ENCODE results near the gene IL3RA.
"Not testable (repeated sequence)": the region's sequence is repeated elsewhere in the genome, so short reads cannot be mapped to it uniquely, and the experiment has no call there.

Gene IL3RA

DNA sequence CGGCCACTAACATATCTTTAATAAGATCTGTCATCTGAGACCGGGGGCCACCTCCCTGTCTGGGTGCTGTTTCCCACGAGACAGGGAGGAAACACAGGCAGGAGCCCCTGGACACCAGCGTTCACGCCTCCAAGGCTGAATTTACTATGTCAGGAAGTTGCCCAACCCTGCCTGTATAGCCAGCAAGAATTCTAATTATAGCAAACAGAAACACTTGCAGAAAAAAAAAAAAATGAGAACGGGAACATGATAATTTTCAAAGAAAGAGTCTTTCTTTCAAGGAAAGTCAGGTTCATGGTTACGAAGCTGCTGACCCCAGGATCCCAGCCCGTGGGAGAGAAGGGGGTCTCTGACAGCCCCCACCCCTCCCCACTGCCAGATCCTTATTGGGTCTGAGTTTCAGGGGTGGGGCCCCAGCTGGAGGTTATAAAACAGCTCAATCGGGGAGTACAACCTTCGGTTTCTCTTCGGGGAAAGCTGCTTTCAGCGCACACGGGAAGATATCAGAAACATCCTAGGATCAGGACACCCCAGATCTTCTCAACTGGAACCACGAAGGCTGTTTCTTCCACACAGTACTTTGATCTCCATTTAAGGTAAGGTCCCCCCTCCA, at the start of gene IL3RA:
Gene IL3RA (plus strand): TSS at position 455 of the 613 bp plus-strand sequence. CDS start 4,981 bp downstream, outside the sequence.
- Histone ChIP-seq H3K27me3 (ENCODE audit: control insufficient read depth, insufficient read depth, low read length) (no peaks in the 10 kb centered on the region), H3K36me3 (ENCODE audit: control insufficient read depth, low read depth, low read length) (no peaks in the 10 kb centered on the region), H3K4me3 (ENCODE audit: low read length) (no peak within 1 kb of the TSS), H3K9ac (ENCODE audit: low read length) (no peak within 1 kb of the TSS), H3K27ac (ENCODE audit: low read length) (no peak within 1 kb of the TSS), H3K4me1 (ENCODE audit: control insufficient read depth, low read depth, low read length) (no peaks in the 10 kb centered on the region), H3K9me3 (ENCODE audit: control insufficient read depth, low read depth, low read length) (peaks cover 5% of the 10 kb centered on the region)

- H3K27me3 ChIP-seq (ENCODE audit: control insufficient read depth, insufficient read depth, low read length), result no peaks in the 10 kb centered on the region
- no peaks in the 10 kb centered on the region for H3K4me1 ChIP-seq (ENCODE audit: control insufficient read depth, low read depth, low read length)
- H3K9me3 ChIP-seq (ENCODE audit: control insufficient read depth, low read depth, low read length), result no peaks in the 10 kb centered on the region
- H3K4me3 ChIP-seq (ENCODE audit: low read length), result no peak overlapping the region
- no peak overlapping the region for H3K9ac ChIP-seq (ENCODE audit: low read length)
- no peak overlapping the region for H3K27ac ChIP-seq (ENCODE audit: low read length)
- no peaks in the 10 kb centered on the region for H3K36me3 ChIP-seq (ENCODE audit: control insufficient read depth, low read depth, low read length)
Observed at GRCh38 chrX:1289535-1289934, 47.0 kb upstream of the IL3RA start.

DNA sequence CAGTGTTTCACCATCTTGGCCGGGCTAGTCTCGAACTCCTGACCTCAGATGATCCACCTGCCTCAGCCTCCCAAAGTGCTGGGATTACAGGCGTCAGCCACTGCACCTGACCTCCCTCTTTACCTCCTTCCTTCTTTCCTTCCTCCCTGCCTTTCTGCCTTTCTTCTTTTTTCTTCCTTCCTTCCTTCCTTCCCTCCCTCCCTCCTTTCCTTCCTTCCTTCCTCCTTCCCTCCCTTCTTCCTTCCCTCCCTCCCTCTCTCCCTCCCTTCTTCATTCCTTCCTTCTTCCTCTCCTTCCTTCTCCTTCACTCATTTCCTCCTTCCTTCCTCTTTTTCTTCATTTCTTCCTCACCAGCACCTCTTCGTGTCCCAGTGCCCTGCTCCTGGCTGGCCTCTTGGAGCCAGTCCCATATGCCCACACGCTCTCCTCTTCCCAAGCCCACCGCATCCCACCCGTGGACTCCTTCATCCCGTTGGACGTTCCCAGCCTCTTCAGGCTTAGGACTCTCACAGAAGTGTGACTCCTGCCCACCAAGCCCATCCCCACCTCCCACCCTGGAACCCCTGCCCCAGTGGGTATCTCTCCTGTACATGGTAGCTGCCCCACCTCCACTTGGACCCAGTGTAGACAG, 45.4 kb upstream of the IL3RA start:
- Histone ChIP-seq H3K9ac (ENCODE audit: low read length) (no peak overlapping the region), H3K4me1 (ENCODE audit: control insufficient read depth, low read depth, low read length) (no peaks in the 10 kb centered on the region), H3K27ac (ENCODE audit: low read length) (no peak overlapping the region), H3K4me3 (ENCODE audit: low read length) (no peak overlapping the region), H3K9me3 (ENCODE audit: control insufficient read depth, low read depth, low read length) (no peaks in the 10 kb centered on the region), H3K36me3 (ENCODE audit: control insufficient read depth, low read depth, low read length) (no peaks in the 10 kb centered on the region), H3K27me3 (ENCODE audit: control insufficient read depth, insufficient read depth, low read length) (no peaks in the 10 kb centered on the region)

DNA sequence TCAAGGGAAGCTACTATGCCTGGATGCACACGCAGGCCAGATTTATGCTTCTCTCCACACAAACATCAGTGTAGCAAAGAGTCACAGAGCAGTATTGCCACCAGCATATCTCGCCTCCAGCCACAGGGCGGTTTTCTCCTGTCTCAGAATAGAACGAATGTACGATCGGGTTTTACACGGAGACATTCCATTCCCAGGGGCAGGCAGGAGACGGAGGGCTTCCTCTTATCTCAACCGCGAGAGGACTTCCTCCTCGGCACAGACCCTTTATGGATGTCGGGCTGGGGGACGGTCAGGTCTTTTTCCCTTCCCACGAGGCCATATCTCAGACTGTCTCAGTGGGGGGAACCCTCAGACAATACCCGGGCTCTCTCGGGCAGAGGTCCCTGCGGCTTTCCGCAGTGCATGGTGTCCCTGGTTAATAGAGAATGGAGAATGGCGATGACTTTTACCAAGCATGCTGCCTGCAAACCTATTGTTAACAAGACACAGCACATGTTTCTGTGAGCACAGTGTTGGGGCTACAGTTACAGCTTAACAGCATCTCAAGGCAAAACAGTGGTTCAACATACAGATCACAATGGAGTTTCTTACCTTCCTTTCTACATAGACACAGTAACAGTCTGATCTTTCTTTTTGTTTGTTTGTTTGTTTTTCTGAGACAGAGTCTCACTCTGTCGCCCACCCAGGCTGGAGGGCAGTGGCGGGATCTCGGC, 43.9 kb upstream of the IL3RA start:
- H3K27me3 ChIP-seq (ENCODE audit: control insufficient read depth, insufficient read depth, low read length), result no peaks in the 10 kb centered on the region
- H3K4me3 ChIP-seq (ENCODE audit: low read length), result no peak overlapping the region
- no peak overlapping the region for H3K27ac ChIP-seq (ENCODE audit: low read length)
- H3K4me1 ChIP-seq (ENCODE audit: control insufficient read depth, low read depth, low read length), result no peaks in the 10 kb centered on the region
- H3K36me3 ChIP-seq (ENCODE audit: control insufficient read depth, low read depth, low read length), result no peaks in the 10 kb centered on the region
- H3K9me3 ChIP-seq (ENCODE audit: control insufficient read depth, low read depth, low read length), result no peaks in the 10 kb centered on the region
- H3K9ac ChIP-seq (ENCODE audit: low read length), result no peak overlapping the region

- no peaks in the 10 kb centered on the region for H3K36me3 ChIP-seq (ENCODE audit: control insufficient read depth, low read depth, low read length)
- no peaks in the 10 kb centered on the region for H3K4me1 ChIP-seq (ENCODE audit: control insufficient read depth, low read depth, low read length)
- no peaks in the 10 kb centered on the region for H3K27me3 ChIP-seq (ENCODE audit: control insufficient read depth, insufficient read depth, low read length)
- no peak overlapping the region for H3K9ac ChIP-seq (ENCODE audit: low read length)
- H3K27ac ChIP-seq (ENCODE audit: low read length), result no peak overlapping the region
- peaks cover 4% of the 10 kb centered on the region for H3K9me3 ChIP-seq (ENCODE audit: control insufficient read depth, low read depth, low read length)
- no peak overlapping the region for H3K4me3 ChIP-seq (ENCODE audit: low read length)
Observed at GRCh38 chrX:1294301-1295067, 42.1 kb upstream of the IL3RA start.

- no peaks in the 10 kb centered on the region for H3K4me1 ChIP-seq (ENCODE audit: control insufficient read depth, low read depth, low read length)
- no peak overlapping the region for H3K27ac ChIP-seq (ENCODE audit: low read length)
- peaks cover 4% of the 10 kb centered on the region for H3K9me3 ChIP-seq (ENCODE audit: control insufficient read depth, low read depth, low read length)
Observed at GRCh38 chrX:1295550-1295949, 41.0 kb upstream of the IL3RA start.

GRCh38 chrX:1297591-1297990, 39.0 kb upstream of the IL3RA start:
- H3K27me3 ChIP-seq (ENCODE audit: control insufficient read depth, insufficient read depth, low read length); H3K4me1 ChIP-seq (ENCODE audit: control insufficient read depth, low read depth, low read length); H3K27ac ChIP-seq (ENCODE audit: low read length); H3K4me3 ChIP-seq (ENCODE audit: low read length); H3K9me3 ChIP-seq (ENCODE audit: control insufficient read depth, low read depth, low read length); H3K9ac ChIP-seq (ENCODE audit: low read length); H3K36me3 ChIP-seq (ENCODE audit: control insufficient read depth, low read depth, low read length): not testable (repeated sequence)

More at GRCh38 chrX:1295550-1295949, 41.0 kb upstream of the IL3RA start:
- Histone ChIP-seq H3K36me3 (ENCODE audit: control insufficient read depth, low read depth, low read length) (no peaks in the 10 kb centered on the region), H3K27me3 (ENCODE audit: control insufficient read depth, insufficient read depth, low read length) (no peaks in the 10 kb centered on the region), H3K4me3 (ENCODE audit: low read length) (no peak overlapping the region), H3K9ac (ENCODE audit: low read length) (no peak overlapping the region)

GRCh38 chrX:1300449-1300848, 36.1 kb upstream of the IL3RA start:
- Histone ChIP-seq H3K27ac (ENCODE audit: low read length) (no peak overlapping the region), H3K36me3 (ENCODE audit: control insufficient read depth, low read depth, low read length) (no peaks in the 10 kb centered on the region), H3K9me3 (ENCODE audit: control insufficient read depth, low read depth, low read length) (peaks cover 4% of the 10 kb centered on the region), H3K4me1 (ENCODE audit: control insufficient read depth, low read depth, low read length) (no peaks in the 10 kb centered on the region), H3K27me3 (ENCODE audit: control insufficient read depth, insufficient read depth, low read length) (no peaks in the 10 kb centered on the region), H3K4me3 (ENCODE audit: low read length) (no peak overlapping the region), H3K9ac (ENCODE audit: low read length) (no peak overlapping the region)

GRCh38 chrX:1305411-1305810, 31.2 kb upstream of the IL3RA start:
- no peak overlapping the region for H3K4me3 ChIP-seq (ENCODE audit: low read length)
- no peaks in the 10 kb centered on the region for H3K36me3 ChIP-seq (ENCODE audit: control insufficient read depth, low read depth, low read length)
- no peaks in the 10 kb centered on the region for H3K27me3 ChIP-seq (ENCODE audit: control insufficient read depth, insufficient read depth, low read length)
- H3K9me3 ChIP-seq (ENCODE audit: control insufficient read depth, low read depth, low read length), result peaks cover 13% of the 10 kb centered on the region
- H3K9ac ChIP-seq (ENCODE audit: low read length), result no peak overlapping the region
- no peaks in the 10 kb centered on the region for H3K4me1 ChIP-seq (ENCODE audit: control insufficient read depth, low read depth, low read length)
- H3K27ac ChIP-seq (ENCODE audit: low read length), result no peak overlapping the region

DNA sequence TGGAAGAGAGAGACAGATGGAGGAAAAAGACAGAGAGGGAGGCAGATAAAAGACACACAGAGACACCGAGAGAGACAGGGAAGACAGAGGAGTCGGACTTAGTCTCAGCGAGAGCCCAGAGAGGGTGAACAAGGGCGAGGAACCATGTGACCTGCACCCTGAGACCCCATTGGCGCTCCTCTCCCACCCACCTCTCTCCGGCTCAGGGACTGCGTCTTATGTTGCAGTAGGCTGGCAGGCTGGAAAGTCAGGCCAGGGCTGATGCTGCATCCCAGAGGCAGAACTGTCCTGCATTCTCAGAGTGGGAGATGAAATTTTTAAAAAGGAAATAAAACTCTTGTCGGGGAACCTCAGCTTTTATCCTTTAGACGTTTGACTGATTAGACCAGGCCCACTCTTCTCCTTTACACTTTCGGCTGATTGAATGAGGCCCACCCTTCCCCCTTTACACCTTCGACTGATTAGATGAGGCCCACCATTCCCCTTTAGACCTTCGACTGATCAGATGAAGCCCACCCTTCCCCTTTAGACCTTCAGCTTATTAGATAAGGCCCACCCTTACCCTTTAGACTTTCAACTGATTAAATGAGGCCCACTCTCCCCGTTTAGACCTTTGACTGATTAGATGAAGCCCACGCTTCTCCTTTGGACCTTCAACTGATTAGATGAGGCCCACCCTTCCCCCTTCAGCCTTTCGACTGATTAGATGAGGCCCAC, 29.5 kb upstream of the IL3RA start:
- Histone ChIP-seq H3K4me1 (ENCODE audit: control insufficient read depth, low read depth, low read length) (no peaks in the 10 kb centered on the region), H3K4me3 (ENCODE audit: low read length) (no peak overlapping the region), H3K36me3 (ENCODE audit: control insufficient read depth, low read depth, low read length) (no peaks in the 10 kb centered on the region), H3K27me3 (ENCODE audit: control insufficient read depth, insufficient read depth, low read length) (no peaks in the 10 kb centered on the region), H3K9me3 (ENCODE audit: control insufficient read depth, low read depth, low read length) (peaks cover 13% of the 10 kb centered on the region), H3K9ac (ENCODE audit: low read length) (no peak overlapping the region), H3K27ac (ENCODE audit: low read length) (no peak overlapping the region)

Data from iPS-18a (cell line).